Measurements from ENCODE around the gene SFN. TPM values are rescaled to one million over a fixed set of nuclear protein-coding genes. Genes with fewer than 3 reads are reported as not detected.
A peak's percentile ranks its signal among the peaks of the same experiment; 100 is the strongest.

SFN gene
- total and polyA plus RNA-seq, 2 of the 13 experiments (the other 11 are each of a cell fraction or from before 2014, with no cell fraction given): 4.3 to 5.6 TPM

- H3K4me2 ChIP-seq (ENCODE audit: low read depth, low read length): peak overlapping the region; percentile 48
- no peak for FAIRE-seq
- H4K20me1 ChIP-seq (ENCODE audit: insufficient read depth, low read length): peaks cover 4% of the 10 kb centered on the region; the same call in 1 of the 2 replicates
- H3K27me3 ChIP-seq (ENCODE audit: control insufficient read depth in 1 of 2, insufficient read depth in 2 of 2, low read length in 2 of 2): no peaks in the 10 kb centered on the region; a peak in 1 of 5 replicates
- WGBS (ENCODE audit: low lambda C conversion rate): 58% methylated on average over 4 of the region's 4 CpGs
- peaks cover 23% of the 10 kb centered on the region for H3K79me2 ChIP-seq (ENCODE audit: insufficient read depth, low read length)
- peaks cover 76% of the 10 kb centered on the region for H3K4me1 ChIP-seq (ENCODE audit: insufficient read depth, low read length)
- peaks cover 6 to 14% of the 10 kb centered on the region in 2 experiments for H3K36me3 ChIP-seq (replicated peaks in 1 of 2; ENCODE audit: control insufficient read depth in 1 of 2, insufficient read depth in 2 of 2, low read length in 2 of 2)
- in situ Hi-C loops (cut with HindIII; ENCODE audit: extremely low pct_ligation_motif_present, low pct_unique_long_range_greater_than_20kb): no loop called here
- H3K9me3 ChIP-seq (ENCODE audit: low read length): no peaks in the 10 kb centered on the region
- peak overlapping the region; percentile 8 for H3K27ac ChIP-seq (ENCODE audit: extremely low read length, insufficient read depth, low read length)
- H3K9ac ChIP-seq (ENCODE audit: insufficient read depth, low read depth, low read length): peak overlapping the region; percentile 5; the same call in 1 of the 2 replicates
- H3K4me3 ChIP-seq (replicated peaks in 1 of 3; ENCODE audit: insufficient read depth in 1 of 3, low read depth in 2 of 3, low read length in 3 of 3): peak overlapping the region in 1 of 3 experiments; percentile 5; a peak in 1 of 6 replicates
- no peak for DNase-seq (ENCODE audit: low spot score)
- H2AFZ ChIP-seq (ENCODE audit: low read length): no peak overlapping the region
- no peak for TF ChIP-seq MED8 (CRISPR knock-in tag; IDR thresholded peaks at IDR 0.05; ENCODE audit: insufficient replicate concordance)
- no peak for TF ChIP-seq ZNF101 (CRISPR knock-in tag; IDR thresholded peaks at IDR 0.05; ENCODE audit: borderline replicate concordance, low read depth)
- TF ChIP-seq SP5 (CRISPR knock-in tag; IDR thresholded peaks at IDR 0.05; ENCODE audit: borderline replicate concordance, low read depth): no peak
- TF ChIP-seq ZNF550 (CRISPR knock-in tag; IDR thresholded peaks at IDR 0.05; ENCODE audit: borderline replicate concordance): no peak
- BruUV-seq (replicated peaks): TSS peak; percentile 48
- no peak for ATAC-seq
- intact Hi-C loops (cut with micrococcal nuclease; ENCODE audit: unreplicated experiment): no loop called here
- CTCF ChIA-PET (ENCODE audit: low intra/inter-chr PET ratio, low total read pairs): no interaction called here
- POLR2A ChIA-PET: interaction anchor here (0.9 to 1.3 kb wide), 2 partner anchors 10 to 37 kb away, joined by 3 to 4 read pairs; no protein-coding TSS in a partner anchor
Observed at GRCh38 chr1:26828411-26828991, 34.4 kb upstream of the SFN start.

- WGBS (ENCODE audit: low lambda C conversion rate): 87% methylated on average over 6 of the region's 6 CpGs
- H3K9ac ChIP-seq (ENCODE audit: insufficient read depth, low read depth, low read length): no peak overlapping the region
- H2AFZ ChIP-seq (ENCODE audit: low read length): no peak overlapping the region
- peaks cover 4% of the 10 kb centered on the region; the same call in 1 of the 2 replicates for H4K20me1 ChIP-seq (ENCODE audit: insufficient read depth, low read length)
- peaks cover 69% of the 10 kb centered on the region for H3K4me1 ChIP-seq (ENCODE audit: insufficient read depth, low read length)
- H3K4me2 ChIP-seq (ENCODE audit: low read depth, low read length): peak overlapping the region; percentile 48
- FAIRE-seq: peak; percentile 8
- POLR2A ChIA-PET: interaction anchor here (0.9 to 1.2 kb wide), 4 partner anchors 9 to 61 kb away, joined by 3 read pairs; partner anchors contain the start of gene GPN2
- peak overlapping the region in 1 of 3 experiments; percentile 5; a peak in 1 of 6 replicates for H3K4me3 ChIP-seq (replicated peaks in 1 of 3; ENCODE audit: insufficient read depth in 1 of 3, low read depth in 2 of 3, low read length in 3 of 3)
- H3K27ac ChIP-seq (ENCODE audit: extremely low read length, insufficient read depth, low read length): peak overlapping the region; percentile 8
- ATAC-seq: peak; percentile 20; the same call in 1 of the 3 replicates
- no peaks in the 10 kb centered on the region for H3K9me3 ChIP-seq (ENCODE audit: low read length)
- intact Hi-C loops (cut with micrococcal nuclease; ENCODE audit: unreplicated experiment) (loop anchor here (1.0 kb wide), 1 partner anchor 9 kb away; no protein-coding TSS in a partner anchor), in situ Hi-C loops (cut with HindIII; ENCODE audit: extremely low pct_ligation_motif_present, low pct_unique_long_range_greater_than_20kb) (no loop called here)
- CTCF ChIA-PET (ENCODE audit: low intra/inter-chr PET ratio, low total read pairs): no interaction called here
- no peaks in the 10 kb centered on the region for H3K27me3 ChIP-seq (ENCODE audit: control insufficient read depth in 1 of 2, insufficient read depth in 2 of 2, low read length in 2 of 2)
- peaks cover 7 to 22% of the 10 kb centered on the region in 2 experiments for H3K36me3 ChIP-seq (replicated peaks in 1 of 2; ENCODE audit: control insufficient read depth in 1 of 2, insufficient read depth in 2 of 2, low read length in 2 of 2)
- peaks cover 23% of the 10 kb centered on the region for H3K79me2 ChIP-seq (ENCODE audit: insufficient read depth, low read length)
- DNase-seq (ENCODE audit: low spot score): no peak
- BruUV-seq (replicated peaks): no TSS peak
- no peak for TF ChIP-seq MYPOP (CRISPR knock-in tag; IDR thresholded peaks at IDR 0.05)
- TF ChIP-seq NR2C2 (CRISPR knock-in tag; IDR thresholded peaks at IDR 0.05; ENCODE audit: borderline replicate concordance): peak; percentile 23; the same call in 1 of the 2 replicates
- 0 out of 2 replicates have a peak, but pooled peaks have one; percentile 42 for TF ChIP-seq SSRP1 (CRISPR knock-in tag; IDR thresholded peaks at IDR 0.05)
- TF ChIP-seq BRCA1 (CRISPR knock-in tag; IDR thresholded peaks at IDR 0.05): no peak
- no peak for TF ChIP-seq E2F2 (CRISPR knock-in tag; IDR thresholded peaks at IDR 0.05; ENCODE audit: borderline replicate concordance)
- TF ChIP-seq ZKSCAN8 (CRISPR knock-in tag; IDR thresholded peaks at IDR 0.05; ENCODE audit: borderline replicate concordance): 0 out of 2 replicates have a peak, but pooled peaks have one; percentile 62
- 0 out of 2 replicates have a peak, but pooled peaks have one; percentile 43 for TF ChIP-seq ZNF263 (CRISPR knock-in tag; IDR thresholded peaks at IDR 0.05)
Observed at GRCh38 chr1:26829184-26829911, 33.6 kb upstream of the SFN start.

All from HepG2 (cell line).